Measurements from ENCODE around the gene PHOX2A. TPM values are rescaled to one million over a fixed set of nuclear protein-coding genes. Genes with fewer than 3 reads are reported as not detected.
"Not testable (repeated sequence)": the region's sequence is repeated elsewhere in the genome, so short reads cannot be mapped to it uniquely, and the experiment has no call there.

Gene PHOX2A
- total RNA-seq, 1 experiment from 2014 or later: not detected

GRCh38 chr11:72290741-72291140, 46.8 kb upstream of the PHOX2A start:
- H3K36me3 Mint-ChIP-seq (ENCODE audit: insufficient read depth, unreplicated experiment); BruUV-seq (replicated peaks); H3K4me1 Mint-ChIP-seq (ENCODE audit: low read depth, unreplicated experiment); H3K36me3 ChIP-seq (ENCODE audit: control insufficient read depth, insufficient read depth, low read length); H3K9me3 Mint-ChIP-seq (ENCODE audit: unreplicated experiment); H3K27me3 ChIP-seq (replicated peaks; ENCODE audit: control insufficient read depth, insufficient read depth, low read length); H3K9me3 ChIP-seq; H3K4me3 ChIP-seq (ENCODE audit: low read depth, low read length); H3K4me1 ChIP-seq; H3K4me3 Mint-ChIP-seq (ENCODE audit: unreplicated experiment); DNase-seq; POLR2A ChIA-PET; H3K27me3 Mint-ChIP-seq (ENCODE audit: insufficient read depth, unreplicated experiment); intact Hi-C loops (cut with micrococcal nuclease; ENCODE audit: unreplicated experiment); H3K27ac Mint-ChIP-seq (ENCODE audit: unreplicated experiment): not testable (repeated sequence)
- CTCF ChIA-PET: interaction anchor here (1.6 kb wide), 1 partner anchor 140 kb away, joined by 4 read pairs; no protein-coding TSS in a partner anchor
- TF ChIP-seq CTCF (IDR thresholded peaks at IDR 0.05; ENCODE audit: insufficient read depth in 1 of 2, low read depth in 1 of 2, low read length in 1 of 2, severe bottlenecking in 1 of 2, unreplicated experiment in 1 of 2): peak; percentile 26 to 32

- H3K4me3 Mint-ChIP-seq (ENCODE audit: unreplicated experiment): no peak overlapping the region
- H3K9me3 Mint-ChIP-seq (ENCODE audit: unreplicated experiment): no peaks in the 10 kb centered on the region
- ChIA-PET POLR2A (no interaction called here), CTCF (no interaction called here)
- no peaks in the 10 kb centered on the region for H3K27me3 ChIP-seq (replicated peaks; ENCODE audit: control insufficient read depth, insufficient read depth, low read length)
- no peak for TF ChIP-seq CTCF (IDR thresholded peaks at IDR 0.05; ENCODE audit: insufficient read depth in 1 of 2, low read depth in 1 of 2, low read length in 1 of 2, severe bottlenecking in 1 of 2, unreplicated experiment in 1 of 2)
- no peaks in the 10 kb centered on the region for H3K4me1 ChIP-seq
- no peak for DNase-seq
- H3K27ac Mint-ChIP-seq (ENCODE audit: unreplicated experiment): no peak overlapping the region
- H3K36me3 ChIP-seq (ENCODE audit: control insufficient read depth, insufficient read depth, low read length): no peaks in the 10 kb centered on the region
- H3K36me3 Mint-ChIP-seq (ENCODE audit: insufficient read depth, unreplicated experiment): no peaks in the 10 kb centered on the region
- H3K4me1 Mint-ChIP-seq (ENCODE audit: low read depth, unreplicated experiment): no peaks in the 10 kb centered on the region
- intact Hi-C loops (cut with micrococcal nuclease; ENCODE audit: unreplicated experiment): no loop called here
- BruUV-seq (replicated peaks): no TSS peak
- no peaks in the 10 kb centered on the region for H3K9me3 ChIP-seq
- H3K4me3 ChIP-seq (ENCODE audit: low read depth, low read length): no peak overlapping the region
- peaks cover 7% of the 10 kb centered on the region for H3K27me3 Mint-ChIP-seq (ENCODE audit: insufficient read depth, unreplicated experiment)
Measured at GRCh38 chr11:72287293-72287692, 43.3 kb upstream of the PHOX2A start.

- Mint-ChIP-seq H3K4me1 (ENCODE audit: low read depth, unreplicated experiment) (no peaks in the 10 kb centered on the region), H3K27ac (ENCODE audit: unreplicated experiment) (no peak overlapping the region), H3K4me3 (ENCODE audit: unreplicated experiment) (no peak overlapping the region), H3K27me3 (ENCODE audit: insufficient read depth, unreplicated experiment) (peaks cover 14% of the 10 kb centered on the region), H3K36me3 (ENCODE audit: insufficient read depth, unreplicated experiment) (no peaks in the 10 kb centered on the region), H3K9me3 (ENCODE audit: unreplicated experiment) (no peaks in the 10 kb centered on the region)
- no peaks in the 10 kb centered on the region for H3K4me1 ChIP-seq
- CTCF ChIA-PET: interaction anchor here (1.4 kb wide), 1 partner anchor 130 kb away, joined by 3 read pairs; no protein-coding TSS in a partner anchor
- no peaks in the 10 kb centered on the region for H3K9me3 ChIP-seq
- no peaks in the 10 kb centered on the region for H3K36me3 ChIP-seq (ENCODE audit: control insufficient read depth, insufficient read depth, low read length)
- DNase-seq: no peak
- intact Hi-C loops (cut with micrococcal nuclease; ENCODE audit: unreplicated experiment): no loop called here
- POLR2A ChIA-PET: no interaction called here
- TF ChIP-seq CTCF (IDR thresholded peaks at IDR 0.05; ENCODE audit: insufficient read depth in 1 of 2, low read depth in 1 of 2, low read length in 1 of 2, severe bottlenecking in 1 of 2, unreplicated experiment in 1 of 2): no peak
- no peak overlapping the region for H3K4me3 ChIP-seq (ENCODE audit: low read depth, low read length)
- H3K27me3 ChIP-seq (replicated peaks; ENCODE audit: control insufficient read depth, insufficient read depth, low read length): no peaks in the 10 kb centered on the region
- BruUV-seq (replicated peaks): no TSS peak
Measured at GRCh38 chr11:72283947-72284346, 40.0 kb upstream of the PHOX2A start.

All from Caco-2 (cell line).